Measurements from ENCODE around the gene CTNNA2.

DNA sequence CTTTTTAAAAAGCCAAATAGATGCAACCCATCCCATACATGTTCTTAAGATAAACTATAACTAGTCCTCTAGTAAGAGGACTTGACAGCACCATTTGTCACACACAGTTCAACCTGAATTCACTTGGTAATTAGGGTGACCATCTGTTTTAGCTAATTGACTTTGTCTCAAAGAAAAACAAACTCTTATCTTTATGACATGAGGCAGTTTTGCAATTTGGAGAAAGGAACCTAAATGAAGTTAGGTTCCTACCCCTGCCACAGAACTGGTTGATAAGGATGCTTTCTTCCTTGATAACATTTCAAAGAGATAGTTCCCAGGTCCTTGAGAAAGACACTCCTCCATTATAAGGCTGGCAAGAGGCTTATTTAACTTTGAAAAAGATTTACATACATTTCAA is 849.1 kb downstream of the CTNNA2 start:
- TF ChIP-seq, protein P1, sequence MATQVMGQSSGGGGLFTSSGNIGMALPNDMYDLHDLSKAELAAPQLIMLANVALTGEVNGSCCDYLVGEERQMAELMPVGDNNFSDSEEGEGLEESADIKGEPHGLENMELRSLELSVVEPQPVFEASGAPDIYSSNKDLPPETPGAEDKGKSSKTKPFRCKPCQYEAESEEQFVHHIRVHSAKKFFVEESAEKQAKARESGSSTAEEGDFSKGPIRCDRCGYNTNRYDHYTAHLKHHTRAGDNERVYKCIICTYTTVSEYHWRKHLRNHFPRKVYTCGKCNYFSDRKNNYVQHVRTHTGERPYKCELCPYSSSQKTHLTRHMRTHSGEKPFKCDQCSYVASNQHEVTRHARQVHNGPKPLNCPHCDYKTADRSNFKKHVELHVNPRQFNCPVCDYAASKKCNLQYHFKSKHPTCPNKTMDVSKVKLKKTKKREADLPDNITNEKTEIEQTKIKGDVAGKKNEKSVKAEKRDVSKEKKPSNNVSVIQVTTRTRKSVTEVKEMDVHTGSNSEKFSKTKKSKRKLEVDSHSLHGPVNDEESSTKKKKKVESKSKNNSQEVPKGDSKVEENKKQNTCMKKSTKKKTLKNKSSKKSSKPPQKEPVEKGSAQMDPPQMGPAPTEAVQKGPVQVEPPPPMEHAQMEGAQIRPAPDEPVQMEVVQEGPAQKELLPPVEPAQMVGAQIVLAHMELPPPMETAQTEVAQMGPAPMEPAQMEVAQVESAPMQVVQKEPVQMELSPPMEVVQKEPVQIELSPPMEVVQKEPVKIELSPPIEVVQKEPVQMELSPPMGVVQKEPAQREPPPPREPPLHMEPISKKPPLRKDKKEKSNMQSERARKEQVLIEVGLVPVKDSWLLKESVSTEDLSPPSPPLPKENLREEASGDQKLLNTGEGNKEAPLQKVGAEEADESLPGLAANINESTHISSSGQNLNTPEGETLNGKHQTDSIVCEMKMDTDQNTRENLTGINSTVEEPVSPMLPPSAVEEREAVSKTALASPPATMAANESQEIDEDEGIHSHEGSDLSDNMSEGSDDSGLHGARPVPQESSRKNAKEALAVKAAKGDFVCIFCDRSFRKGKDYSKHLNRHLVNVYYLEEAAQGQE (IDR thresholded peaks at IDR 0.05; ENCODE audit: low read depth), result no peak
- TF ChIP-seq ZBTB7A (IDR thresholded peaks at IDR 0.05; ENCODE audit: low read depth) (no peak), TAF1 (IDR thresholded peaks at IDR 0.05; ENCODE audit: low read depth) (no peak), RAD21 (IDR thresholded peaks at IDR 0.05; ENCODE audit: low read depth) (no peak), FOXM1 (IDR thresholded peaks at IDR 0.05; ENCODE audit: borderline replicate concordance, low read depth) (no peak), EGR1 (IDR thresholded peaks at IDR 0.05) (no peak), EP300 (IDR thresholded peaks at IDR 0.05; ENCODE audit: borderline replicate concordance) (no peak), TCF12 (IDR thresholded peaks at IDR 0.05; ENCODE audit: low read depth) (no peak), NFIC (IDR thresholded peaks at IDR 0.05) (no peak), CREB1 (IDR thresholded peaks at IDR 0.05; ENCODE audit: low read depth) (no peak), CEBPB (IDR thresholded peaks at IDR 0.05) (no peak), YY1 (IDR thresholded peaks at IDR 0.05; ENCODE audit: low read depth) (no peak)
